Memory B cell (primary cell): Measurements from ENCODE around the gene TRIP11.
"Not testable (repeated sequence)": the region's sequence is repeated elsewhere in the genome, so short reads cannot be mapped to it uniquely, and the experiment has no call there.

Experiments used
- ATAC-seq: fragments of 150-1000 bp; cut with Tn5 transposase; 2 replicates; pipeline ENCODE4 v1.10.0; 2021; ENCODE audit warnings: low read depth, mild to moderate bottlenecking, moderate library complexity
- DNase-seq, 2 donors: peaks; one replicate each; pipeline ENCODE4 v3.0.0; 2022; ENCODE audit warnings: low spot score in 2 of 2
- H3K27ac Mint-ChIP-seq: one replicate; pipeline ENCODE4 v1.8.0; 2022; ENCODE audit warnings: mild to moderate bottlenecking, moderate library complexity, mixed read lengths
- H3K27me3 Mint-ChIP-seq: one replicate; pipeline ENCODE4 v1.8.0; 2022; ENCODE audit warnings: mixed read lengths
- H3K36me3 Mint-ChIP-seq: one replicate; pipeline ENCODE4 v1.8.0; 2022; ENCODE audit warnings: mild to moderate bottlenecking, mixed read lengths
- H3K4me1 Mint-ChIP-seq: one replicate; pipeline ENCODE4 v1.8.0; 2022; ENCODE audit warnings: mixed read lengths
- H3K4me3 Mint-ChIP-seq: one replicate; pipeline ENCODE4 v1.8.0; 2022; ENCODE audit warnings: mild to moderate bottlenecking, moderate library complexity, mixed read lengths
- H3K9me3 Mint-ChIP-seq: one replicate; pipeline ENCODE4 v1.8.0; 2022; ENCODE audit warnings: mixed read lengths

The TRIP11 gene

DNA sequence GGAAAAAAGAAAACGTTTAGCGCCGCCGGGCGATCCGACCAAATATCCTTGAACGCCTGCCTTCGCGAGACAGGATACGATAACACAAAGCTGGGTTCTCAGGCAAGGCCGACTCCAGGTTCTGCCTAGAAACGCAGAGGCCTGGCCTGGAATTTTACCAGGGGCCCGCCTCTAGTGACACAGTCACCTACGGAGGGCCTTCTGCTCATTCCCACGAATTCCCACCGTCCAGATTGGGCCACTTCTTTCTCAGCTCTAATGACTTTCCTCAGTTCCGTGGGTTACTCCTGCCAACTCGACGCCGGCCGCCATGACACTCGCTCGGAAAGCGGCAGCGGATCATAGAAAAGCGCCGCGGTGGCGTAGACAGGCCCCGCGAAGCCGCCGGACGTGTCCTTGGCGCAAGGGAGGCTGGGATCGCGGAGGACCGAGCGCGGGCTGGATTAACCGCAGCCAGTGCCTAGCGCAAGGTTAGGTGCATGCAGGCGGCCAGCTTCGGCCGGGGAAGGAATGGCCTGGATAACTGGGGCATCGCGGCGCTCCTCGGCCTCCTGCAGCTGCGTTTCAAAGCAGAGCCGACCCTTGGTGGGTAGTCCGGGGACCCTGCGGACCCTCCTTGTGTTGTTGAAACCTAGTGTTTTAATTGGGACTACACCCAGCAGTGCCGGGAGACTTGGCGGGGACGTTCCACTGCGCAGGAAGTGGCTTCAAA is at the start of gene TRIP11:
Gene TRIP11 (minus strand): TSS at position 341 of the 712 bp plus-strand sequence. CDS start 374 bp downstream, outside the sequence.
- Mint-ChIP-seq H3K27me3 (no peaks in the 10 kb centered on the region), H3K27ac (peak within 1 kb of the TSS; percentile 98), H3K4me1 (peaks cover 29% of the 10 kb centered on the region), H3K4me3 (peak within 1 kb of the TSS; percentile 93), H3K9me3 (no peaks in the 10 kb centered on the region), H3K36me3 (peaks cover 7% of the 10 kb centered on the region)
- DNase-seq = peak; percentile 93 to 98
- ATAC-seq = peak; percentile 94

DNA sequence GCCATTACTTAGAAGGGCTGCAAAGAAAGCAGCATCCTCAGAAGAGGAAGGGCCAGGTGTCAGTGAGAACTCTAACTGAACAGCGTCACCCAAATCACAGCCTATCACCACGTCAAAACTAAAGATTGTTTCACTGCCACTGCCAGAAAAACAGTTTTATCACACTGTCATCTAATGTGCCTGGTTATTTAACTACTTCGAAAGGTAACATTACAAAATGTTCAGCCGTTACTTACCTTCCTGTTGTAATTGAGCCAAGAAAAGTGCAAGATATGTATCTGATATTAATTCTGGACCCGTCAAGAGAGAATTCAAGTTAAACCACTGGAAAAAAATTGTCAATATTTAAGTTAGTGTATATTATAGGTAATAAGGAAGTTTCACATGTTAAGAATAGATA is 48.6 kb upstream of the TRIP11 start:
- Mint-ChIP-seq H3K4me3 (no peak overlapping the region), H3K27ac (no peak overlapping the region), H3K36me3 (peaks cover 37% of the 10 kb centered on the region), H3K4me1 (no peaks in the 10 kb centered on the region), H3K9me3 (no peaks in the 10 kb centered on the region), H3K27me3 (no peaks in the 10 kb centered on the region)
- DNase-seq (no peak), ATAC-seq (no peak)

DNA sequence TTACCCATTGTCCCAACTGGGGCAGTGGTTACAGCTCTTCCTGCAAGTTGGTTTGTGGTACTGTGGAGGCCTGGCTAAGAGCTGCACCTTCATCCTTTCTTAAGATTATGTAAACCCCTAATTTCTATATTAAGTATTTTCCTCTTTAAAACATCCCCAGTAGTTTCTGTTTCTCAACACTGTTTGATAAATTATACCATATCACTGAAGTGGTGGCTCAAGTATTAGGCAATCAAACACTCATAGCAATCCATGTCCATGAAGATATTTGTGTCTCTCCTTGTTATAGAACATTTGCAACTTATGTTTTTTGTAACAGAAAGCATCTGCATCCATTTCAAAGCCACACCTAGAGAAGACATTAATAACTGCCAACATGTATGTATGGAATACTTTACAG is 34.7 kb upstream of the TRIP11 start:
- Mint-ChIP-seq H3K27me3 (no peaks in the 10 kb centered on the region), H3K36me3 (peaks cover 15% of the 10 kb centered on the region), H3K4me1 (no peaks in the 10 kb centered on the region), H3K4me3 (no peak overlapping the region), H3K9me3 (no peaks in the 10 kb centered on the region), H3K27ac (no peak overlapping the region)
- ATAC-seq (no peak), DNase-seq (no peak)

DNA sequence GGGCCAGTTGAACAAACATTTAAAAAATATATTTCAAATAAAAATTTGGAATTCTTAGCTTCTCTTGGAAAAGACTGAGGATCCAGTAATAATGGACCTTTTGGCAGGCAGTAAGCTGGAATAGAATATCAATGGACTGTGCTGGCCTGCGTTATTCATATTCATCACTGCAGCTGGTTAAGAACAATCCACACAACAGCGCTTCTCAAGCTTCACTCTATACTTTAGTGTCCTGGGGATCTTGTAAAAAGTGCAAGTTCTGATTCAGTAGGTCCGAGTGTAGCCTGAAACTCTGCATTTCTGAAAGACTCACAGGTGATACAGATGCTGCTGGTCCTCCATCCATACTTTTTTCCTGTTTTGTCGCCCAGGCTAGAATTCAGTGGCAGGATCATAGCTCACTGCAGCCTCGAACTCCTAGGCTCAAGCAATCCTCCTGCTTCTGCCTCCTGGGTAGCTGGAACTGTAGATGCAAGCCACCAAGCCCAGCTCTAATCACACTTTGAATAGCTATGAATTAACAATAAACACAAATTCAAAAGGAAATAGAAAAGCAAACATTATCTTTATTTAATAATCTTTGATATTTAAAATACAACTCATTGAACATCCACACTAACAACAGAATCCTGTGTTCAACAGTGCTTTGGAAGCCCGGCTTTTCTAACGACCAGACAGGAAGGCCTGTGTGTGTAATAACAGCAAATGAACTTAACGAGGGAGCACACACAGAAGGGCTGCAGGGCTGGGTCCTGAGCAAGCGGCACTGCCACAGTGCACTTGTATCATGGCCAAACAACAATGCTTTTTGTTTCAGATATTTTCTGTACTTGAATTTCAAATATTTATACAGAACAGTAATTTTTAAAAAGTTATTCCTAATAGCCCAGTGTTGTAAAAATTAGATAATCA is 18.4 kb upstream of the TRIP11 start:
- ATAC-seq (no peak), DNase-seq (no peak)
- no peaks in the 10 kb centered on the region for H3K27me3 Mint-ChIP-seq
- H3K4me3 Mint-ChIP-seq = no peak overlapping the region
- no peaks in the 10 kb centered on the region for H3K4me1 Mint-ChIP-seq
- no peaks in the 10 kb centered on the region for H3K36me3 Mint-ChIP-seq
- no peaks in the 10 kb centered on the region for H3K9me3 Mint-ChIP-seq
- no peak overlapping the region for H3K27ac Mint-ChIP-seq

DNA sequence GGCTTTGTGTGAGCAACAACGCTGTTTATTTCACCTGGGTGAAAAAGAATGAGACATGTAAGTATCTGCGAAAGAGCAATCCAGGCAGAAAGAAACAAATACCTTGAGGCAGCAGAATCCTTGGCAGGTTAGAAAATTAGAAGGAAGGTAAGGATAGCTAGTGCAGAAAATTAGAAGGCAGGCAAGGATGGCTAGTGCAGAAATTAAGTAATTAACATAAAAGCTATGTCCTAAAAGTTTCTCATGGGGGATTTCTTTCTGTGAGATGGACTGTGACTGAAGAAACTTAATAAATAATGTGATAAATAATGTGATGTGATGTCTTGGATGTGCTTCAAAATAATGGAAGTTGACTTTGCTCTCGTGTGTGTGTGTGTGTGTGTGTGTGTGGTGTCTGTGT is 9.9 kb upstream of the TRIP11 start:
- Mint-ChIP-seq H3K4me1 (no peaks in the 10 kb centered on the region), H3K27me3 (no peaks in the 10 kb centered on the region), H3K9me3 (peaks cover 14% of the 10 kb centered on the region), H3K36me3 (peaks cover 19% of the 10 kb centered on the region), H3K4me3 (no peak overlapping the region), H3K27ac (no peak overlapping the region)
- ATAC-seq (no peak), DNase-seq (no peak)

DNA sequence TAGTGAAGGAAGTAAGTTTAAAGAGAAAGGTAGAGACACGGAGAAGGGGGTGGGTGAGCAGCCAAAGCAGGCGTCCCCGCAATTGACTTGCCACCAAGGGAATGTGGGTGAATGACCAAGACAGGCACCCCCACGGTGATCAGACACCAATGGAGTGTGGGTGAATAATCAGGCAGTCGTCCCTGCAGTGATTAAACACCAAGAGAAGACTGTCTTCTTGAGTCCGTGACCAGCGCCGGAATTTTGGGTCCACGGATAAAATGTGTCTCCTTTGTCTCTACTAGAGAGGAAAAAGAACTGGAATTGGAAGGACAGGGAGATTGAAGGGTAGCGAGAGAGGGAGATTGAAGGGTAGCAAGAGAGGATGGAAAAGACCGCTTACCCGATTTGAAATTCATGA is 9.4 kb upstream of the TRIP11 start:
- ATAC-seq, DNase-seq, H3K4me3 Mint-ChIP-seq, H3K4me1 Mint-ChIP-seq, H3K27me3 Mint-ChIP-seq, H3K27ac Mint-ChIP-seq: not testable (repeated sequence)
- peaks cover 14% of the 10 kb centered on the region for H3K9me3 Mint-ChIP-seq
- peaks cover 19% of the 10 kb centered on the region for H3K36me3 Mint-ChIP-seq

DNA sequence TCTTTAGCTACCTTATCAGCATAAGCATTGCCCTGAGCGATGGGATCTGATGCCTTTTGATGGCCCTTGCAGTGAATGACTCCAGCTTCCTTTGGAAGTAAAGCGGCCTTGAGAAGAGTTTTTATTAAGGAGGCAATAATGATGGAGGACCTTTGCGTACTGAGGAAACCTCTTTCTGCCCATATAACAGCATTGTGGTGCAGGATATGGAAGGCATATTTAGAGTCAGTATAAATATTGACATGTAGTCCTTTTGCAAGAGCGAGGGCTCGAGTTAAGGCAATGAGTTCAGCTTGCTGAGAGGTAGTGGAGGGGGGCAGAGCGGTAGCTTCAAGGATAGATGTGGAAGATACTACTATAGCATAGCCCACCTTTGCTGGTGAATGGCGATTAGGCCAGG is 6.0 kb upstream of the TRIP11 start:
- not testable (repeated sequence) for H3K4me3 Mint-ChIP-seq, DNase-seq, H3K27ac Mint-ChIP-seq, H3K4me1 Mint-ChIP-seq, ATAC-seq, H3K27me3 Mint-ChIP-seq
- H3K9me3 Mint-ChIP-seq = peaks cover 14% of the 10 kb centered on the region
- peaks cover 19% of the 10 kb centered on the region for H3K36me3 Mint-ChIP-seq

DNA sequence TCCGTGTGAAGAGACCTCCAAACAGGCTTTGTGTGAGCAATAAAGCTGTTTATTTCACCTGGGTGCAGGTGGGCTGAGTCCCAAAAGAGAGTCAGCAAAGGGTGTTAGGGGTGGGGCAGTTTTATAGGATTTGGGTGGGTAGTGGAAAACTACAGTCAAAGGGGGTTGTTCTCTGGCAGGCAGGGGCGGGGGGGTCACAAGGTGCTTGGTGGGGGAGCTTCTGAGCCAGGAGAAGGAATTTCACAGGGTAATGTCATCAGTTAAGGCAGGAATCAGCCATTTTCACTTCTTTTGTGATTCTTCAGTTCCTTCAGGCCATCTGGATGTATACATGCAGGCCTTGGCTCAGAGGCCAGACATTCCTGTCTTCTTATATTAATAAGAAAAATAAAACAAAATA is 1.9 kb upstream of the TRIP11 start:
- not testable (repeated sequence) for H3K27me3 Mint-ChIP-seq, H3K36me3 Mint-ChIP-seq, H3K27ac Mint-ChIP-seq, ATAC-seq, H3K4me3 Mint-ChIP-seq, H3K9me3 Mint-ChIP-seq, DNase-seq
- peaks cover 24% of the 10 kb centered on the region for H3K4me1 Mint-ChIP-seq

DNA sequence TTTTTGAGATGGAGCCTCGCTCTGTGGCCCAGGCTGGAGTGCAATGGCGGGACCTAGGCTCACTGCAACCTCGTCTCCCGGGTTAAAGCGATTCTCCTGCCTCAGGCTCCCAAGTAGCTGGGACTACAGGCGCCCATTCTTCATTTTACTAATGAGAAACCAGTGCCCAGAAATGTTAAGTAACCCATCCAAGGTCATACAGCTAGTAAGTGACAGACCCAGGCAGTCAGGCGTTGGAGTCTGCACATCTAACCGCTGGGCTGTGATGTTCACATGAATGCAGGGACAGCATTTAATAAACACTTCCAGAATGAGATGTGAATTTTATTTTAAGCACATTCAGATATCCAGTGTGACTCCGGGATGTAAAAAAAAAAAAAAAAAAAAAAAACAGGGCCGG is 1.3 kb upstream of the TRIP11 start:
- ATAC-seq = no peak
- Mint-ChIP-seq H3K4me3 (no peak overlapping the region), H3K36me3 (peaks cover 7% of the 10 kb centered on the region), H3K9me3 (no peaks in the 10 kb centered on the region), H3K4me1 (peaks cover 24% of the 10 kb centered on the region), H3K27ac (no peak overlapping the region), H3K27me3 (no peaks in the 10 kb centered on the region)
- DNase-seq = no peak

DNA sequence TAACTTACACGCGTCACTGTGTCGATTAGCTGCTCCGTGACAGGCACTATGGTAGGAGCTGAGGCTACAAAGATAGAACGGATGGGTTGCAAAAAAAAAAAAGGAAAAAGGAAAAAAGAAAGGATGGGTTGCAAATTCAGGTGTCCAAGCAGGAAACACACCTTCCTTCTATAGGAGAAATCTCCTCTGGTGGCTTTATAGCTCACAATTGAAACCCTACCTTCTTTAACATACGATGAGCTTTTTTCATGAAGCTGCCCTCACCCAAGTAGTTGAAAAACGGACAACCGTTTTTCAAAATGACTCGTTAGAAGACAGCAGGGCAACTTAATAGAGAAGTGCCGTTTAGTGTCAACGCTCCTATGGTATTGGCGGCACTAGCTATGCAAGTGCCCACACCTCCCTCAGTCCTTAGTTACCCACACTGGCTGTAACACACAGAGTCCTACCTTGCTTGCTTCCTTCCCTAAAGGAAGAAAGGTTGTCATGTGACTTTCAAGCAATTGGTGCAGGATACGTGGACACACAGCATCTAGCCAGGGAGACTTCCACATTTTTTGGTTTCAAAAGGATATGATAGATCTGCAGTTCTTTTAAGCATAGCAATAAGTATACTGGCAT is 682 bp upstream of the TRIP11 start:
- H3K27me3 Mint-ChIP-seq = no peaks in the 10 kb centered on the region
- no peak for ATAC-seq
- peak in 1 of 2 donors; percentile 12 for DNase-seq

DNA sequence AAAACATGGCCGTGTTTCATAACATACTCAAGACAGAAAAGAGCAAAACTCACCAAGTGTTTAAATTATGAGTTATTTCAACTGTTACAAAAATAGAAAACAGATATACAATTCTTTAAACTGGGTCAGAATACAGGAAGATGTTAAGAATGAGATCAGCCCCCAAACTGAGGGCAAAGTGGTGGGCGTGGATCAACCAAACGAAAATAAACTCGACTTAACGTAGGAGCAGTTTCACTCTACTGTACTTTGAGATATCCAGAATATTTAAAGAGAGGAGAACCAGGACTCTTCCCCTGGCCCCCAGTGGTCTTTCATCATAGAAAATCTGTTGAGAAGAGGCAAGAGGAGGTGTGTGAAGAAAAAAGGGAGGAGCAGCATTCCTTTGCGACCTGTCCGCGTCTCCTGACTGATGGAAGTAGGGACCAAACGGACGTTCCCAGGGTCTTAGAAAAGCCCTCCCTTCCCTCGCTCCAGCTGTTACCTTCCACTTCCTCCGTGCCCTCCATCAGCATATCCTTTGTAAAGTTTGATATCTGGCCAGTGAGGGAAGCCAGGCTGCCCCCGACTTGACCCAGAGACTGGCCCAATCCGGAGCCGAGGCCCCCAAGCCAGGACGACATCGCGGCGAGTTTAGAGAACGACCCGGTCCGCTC is 668 bp downstream of the TRIP11 start:
- peak overlapping the region; percentile 93 for H3K4me3 Mint-ChIP-seq
- peak in 1 of 2 donors; percentile 9 for DNase-seq
- peaks cover 29% of the 10 kb centered on the region for H3K4me1 Mint-ChIP-seq
- H3K9me3 Mint-ChIP-seq = no peaks in the 10 kb centered on the region
- H3K27ac Mint-ChIP-seq = peak overlapping the region; percentile 98
- peaks cover 7% of the 10 kb centered on the region for H3K36me3 Mint-ChIP-seq
- no peak for ATAC-seq
- no peaks in the 10 kb centered on the region for H3K27me3 Mint-ChIP-seq

More for the DNA sequence above, 682 bp upstream of the TRIP11 start:
- peaks cover 7% of the 10 kb centered on the region for H3K36me3 Mint-ChIP-seq
- peak overlapping the region; percentile 93 for H3K4me3 Mint-ChIP-seq
- H3K9me3 Mint-ChIP-seq = no peaks in the 10 kb centered on the region
- peaks cover 29% of the 10 kb centered on the region for H3K4me1 Mint-ChIP-seq
- H3K27ac Mint-ChIP-seq = peak overlapping the region; percentile 98

DNA sequence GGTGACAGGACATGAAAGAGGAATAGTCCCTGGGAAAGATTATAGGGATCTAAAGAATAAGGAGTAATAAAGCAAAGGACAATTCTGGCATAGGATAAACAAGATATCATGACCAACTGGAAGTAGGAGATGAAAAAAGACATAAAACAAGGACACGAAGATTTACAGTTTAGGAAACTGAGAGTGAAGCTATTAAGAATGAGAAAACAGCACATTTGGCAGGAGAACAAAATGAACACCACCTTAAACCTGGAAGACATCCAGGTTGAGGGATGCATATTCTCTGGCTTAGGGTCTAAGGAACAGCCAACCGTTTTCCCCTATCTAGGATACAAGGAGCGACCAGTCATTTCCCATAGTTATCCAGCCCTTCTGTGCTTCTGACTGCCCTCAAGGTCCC is 1.9 kb downstream of the TRIP11 start:
- no peak for ATAC-seq
- no peak for DNase-seq
- Mint-ChIP-seq H3K9me3 (no peaks in the 10 kb centered on the region), H3K4me1 (peaks cover 33% of the 10 kb centered on the region), H3K27ac (peak overlapping the region; percentile 98), H3K36me3 (peaks cover 7% of the 10 kb centered on the region), H3K27me3 (no peaks in the 10 kb centered on the region), H3K4me3 (peak overlapping the region; percentile 57)

DNA sequence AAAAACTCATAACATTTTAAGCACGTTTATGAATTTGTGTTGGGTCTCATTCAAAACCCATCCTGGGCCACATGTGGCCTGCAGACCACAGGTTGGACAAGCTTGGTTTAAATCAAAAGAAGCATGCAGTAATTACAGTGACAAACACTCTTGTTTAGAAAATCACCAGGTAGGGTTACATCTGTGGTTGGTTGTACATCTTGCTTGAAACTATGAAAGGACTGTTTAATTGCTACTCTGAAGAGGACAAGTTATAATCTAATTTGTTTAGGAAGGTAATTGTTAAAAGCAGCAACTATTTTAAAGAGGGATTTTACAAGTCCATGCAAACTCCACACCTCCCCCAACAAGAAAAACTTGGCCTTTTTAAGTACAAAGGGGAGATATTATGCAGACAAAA is 4.0 kb downstream of the TRIP11 start:
- Mint-ChIP-seq H3K4me3 (no peak overlapping the region), H3K9me3 (no peaks in the 10 kb centered on the region), H3K4me1 (peaks cover 33% of the 10 kb centered on the region), H3K27me3 (no peaks in the 10 kb centered on the region), H3K27ac (no peak overlapping the region), H3K36me3 (peaks cover 12% of the 10 kb centered on the region)
- ATAC-seq (no peak), DNase-seq (no peak)
